Natural killer cell treated with Interleukin-12 subunit alpha and Interleukin-12 subunit beta and Interleukin-15 and Interleukin-18, amount 100 ng/mL, for 72 hours (primary cell): ENCODE measurements around the gene PCSK4. TPM values are rescaled to one million over a fixed set of nuclear protein-coding genes. Genes with fewer than 3 reads are reported as not detected.
A peak's percentile ranks its signal among the peaks of the same experiment; 100 is the strongest.

Experiments used
- ATAC-seq, 2 donors: fragments of 150-1000 bp; cut with Tn5 transposase in 1 of 2; sonication (Bioruptor Pico), chemical (Tn5 transposase) in 1 of 2; 2 replicates each; pipeline ENCODE4 v1.10.0; 2021
- DNase-seq: peaks from one replicate; pipeline ENCODE4 v3.0.0; 2022; ENCODE audit warnings: low spot score
- H3K27ac Mint-ChIP-seq, 2 donors: 1 replicate in 1 of 2; 2 replicates in 1 of 2; pipeline ENCODE4 v1.8.0; 2022; ENCODE audit warnings: mixed read lengths in 2 of 2, mild to moderate bottlenecking in 1 of 2, moderate library complexity in 1 of 2
- H3K27me3 Mint-ChIP-seq, 2 donors: 1 replicate in 1 of 2; 2 replicates in 1 of 2; pipeline ENCODE4 v1.8.0; 2022; ENCODE audit warnings: mixed read lengths in 2 of 2
- H3K36me3 Mint-ChIP-seq: one replicate; pipeline ENCODE4 v1.8.0; 2022; ENCODE audit warnings: mixed read lengths
- H3K4me1 Mint-ChIP-seq, 2 donors: 1 replicate in 1 of 2; 2 replicates in 1 of 2; pipeline ENCODE4 v1.8.0; 2022; ENCODE audit warnings: low read depth in 2 of 2, mixed read lengths in 2 of 2, mild to moderate bottlenecking in 1 of 2
- H3K4me3 Mint-ChIP-seq: one replicate; pipeline ENCODE4 v1.8.0; 2022; ENCODE audit warnings: mixed read lengths
- H3K9me3 Mint-ChIP-seq: 2 replicates; pipeline ENCODE4 v1.8.0; 2022; ENCODE audit warnings: mixed read lengths
- total RNA-seq, 2 donors: library from RNA; stranded (reverse); gene quantifications; one replicate each; pipeline ENCODE4 v1.2.3, GENCODE V29; 2022

The PCSK4 gene
- total RNA-seq, 2 donors from 2014 or later: 1.2 to 2.3 TPM

- Mint-ChIP-seq H3K36me3 (no peaks in the 10 kb centered on the region), H3K27me3 (no peaks in the 10 kb centered on the region), H3K9me3 (no peaks in the 10 kb centered on the region), H3K4me3 (peak overlapping the region; percentile 70), H3K4me1 (peaks cover 0 to 11% of the 10 kb centered on the region in 2 donors), H3K27ac (no peak overlapping the region)
- DNase-seq (no peak), ATAC-seq (no peak)
Measured at GRCh38 chr19:1470055-1470304, 20.2 kb downstream of the PCSK4 start.

- H3K27ac Mint-ChIP-seq: no peak overlapping the region
- peak overlapping the region; percentile 70 for H3K4me3 Mint-ChIP-seq
- no peaks in the 10 kb centered on the region for H3K27me3 Mint-ChIP-seq
- ATAC-seq (peak; percentile 49 to 55), DNase-seq (no peak)
- peaks cover 0 to 11% of the 10 kb centered on the region in 2 donors for H3K4me1 Mint-ChIP-seq
- H3K9me3 Mint-ChIP-seq: no peaks in the 10 kb centered on the region
- H3K36me3 Mint-ChIP-seq: no peaks in the 10 kb centered on the region
Measured at GRCh38 chr19:1469255-1470054, 20.7 kb downstream of the PCSK4 start.

- peak in 1 of 2 donors; percentile 1 for ATAC-seq
- no peak overlapping the region for H3K4me3 Mint-ChIP-seq
- no peak for DNase-seq
- no peaks in the 10 kb centered on the region for H3K9me3 Mint-ChIP-seq
- no peaks in the 10 kb centered on the region for H3K27me3 Mint-ChIP-seq
- H3K4me1 Mint-ChIP-seq: peaks cover 0 to 11% of the 10 kb centered on the region in 2 donors
- H3K27ac Mint-ChIP-seq: no peak overlapping the region
- no peaks in the 10 kb centered on the region for H3K36me3 Mint-ChIP-seq
Measured at GRCh38 chr19:1468821-1469254, 21.3 kb downstream of the PCSK4 start.

GRCh38 chr19:1468274-1468820 is 21.8 kb downstream of the PCSK4 start:
- H3K4me3 Mint-ChIP-seq: no peak overlapping the region
- peaks cover 0 to 10% of the 10 kb centered on the region in 2 donors for H3K4me1 Mint-ChIP-seq
- H3K27ac Mint-ChIP-seq: no peak overlapping the region
- H3K36me3 Mint-ChIP-seq: no peaks in the 10 kb centered on the region
- ATAC-seq (no peak), DNase-seq (no peak)
- H3K27me3 Mint-ChIP-seq: no peaks in the 10 kb centered on the region
- no peaks in the 10 kb centered on the region for H3K9me3 Mint-ChIP-seq

- Mint-ChIP-seq H3K4me1 (peaks cover 0 to 5% of the 10 kb centered on the region in 2 donors), H3K4me3 (no peak overlapping the region), H3K27me3 (no peaks in the 10 kb centered on the region), H3K9me3 (no peaks in the 10 kb centered on the region), H3K36me3 (no peaks in the 10 kb centered on the region), H3K27ac (no peak overlapping the region)
- DNase-seq (no peak), ATAC-seq (no peak)
Measured at GRCh38 chr19:1467490-1468273, 22.5 kb downstream of the PCSK4 start.

GRCh38 chr19:1467215-1467489 is 23.0 kb downstream of the PCSK4 start:
- H3K27me3 Mint-ChIP-seq: no peaks in the 10 kb centered on the region
- ATAC-seq (no peak), DNase-seq (no peak)

GRCh38 chr19:1466461-1467214 is 23.5 kb downstream of the PCSK4 start:
- no peak for ATAC-seq
- no peak for DNase-seq
- Mint-ChIP-seq H3K4me1 (peaks cover 0 to 3% of the 10 kb centered on the region in 2 donors), H3K27me3 (no peaks in the 10 kb centered on the region), H3K4me3 (no peak overlapping the region), H3K27ac (no peak overlapping the region), H3K36me3 (no peaks in the 10 kb centered on the region), H3K9me3 (no peaks in the 10 kb centered on the region)

More at GRCh38 chr19:1467215-1467489, 23.0 kb downstream of the PCSK4 start:
- H3K27ac Mint-ChIP-seq: no peak overlapping the region
- H3K9me3 Mint-ChIP-seq: no peaks in the 10 kb centered on the region
- no peak overlapping the region for H3K4me3 Mint-ChIP-seq
- H3K36me3 Mint-ChIP-seq: no peaks in the 10 kb centered on the region
- H3K4me1 Mint-ChIP-seq: peaks cover 0 to 5% of the 10 kb centered on the region in 2 donors

- no peak for DNase-seq
- Mint-ChIP-seq H3K4me1 (peaks cover 0 to 3% of the 10 kb centered on the region in 2 donors), H3K4me3 (no peak overlapping the region), H3K27me3 (no peaks in the 10 kb centered on the region), H3K27ac (no peak overlapping the region), H3K9me3 (no peaks in the 10 kb centered on the region), H3K36me3 (no peaks in the 10 kb centered on the region)
- ATAC-seq: no peak
Measured at GRCh38 chr19:1466018-1466460, 24.1 kb downstream of the PCSK4 start.

GRCh38 chr19:1465191-1466016 is 24.7 kb downstream of the PCSK4 start:
- Mint-ChIP-seq H3K4me3 (no peak overlapping the region), H3K36me3 (no peaks in the 10 kb centered on the region), H3K27ac (no peak overlapping the region), H3K9me3 (no peaks in the 10 kb centered on the region), H3K27me3 (no peaks in the 10 kb centered on the region), H3K4me1 (peaks cover 0 to 3% of the 10 kb centered on the region in 2 donors)
- no peak for DNase-seq
- peak; percentile 50 to 68 for ATAC-seq

GRCh38 chr19:1461862-1462261 is 28.3 kb downstream of the PCSK4 start:
- Mint-ChIP-seq H3K36me3 (no peaks in the 10 kb centered on the region), H3K27me3 (peaks cover 0 to 4% of the 10 kb centered on the region in 2 donors), H3K4me3 (no peak overlapping the region), H3K9me3 (no peaks in the 10 kb centered on the region), H3K27ac (no peak overlapping the region), H3K4me1 (no peaks in the 10 kb centered on the region)
- ATAC-seq (no peak), DNase-seq (no peak)

GRCh38 chr19:1460033-1460995 is 29.8 kb downstream of the PCSK4 start:
- ATAC-seq: no peak
- DNase-seq: no peak
- no peaks in the 10 kb centered on the region for H3K9me3 Mint-ChIP-seq
- peaks cover 0 to 9% of the 10 kb centered on the region in 2 donors for H3K27me3 Mint-ChIP-seq
- peaks cover 0 to 5% of the 10 kb centered on the region in 2 donors for H3K4me1 Mint-ChIP-seq
- no peak overlapping the region for H3K27ac Mint-ChIP-seq
- no peak overlapping the region for H3K4me3 Mint-ChIP-seq
- H3K36me3 Mint-ChIP-seq: no peaks in the 10 kb centered on the region

- peaks cover 0 to 11% of the 10 kb centered on the region in 2 donors for H3K27me3 Mint-ChIP-seq
- peaks cover 0 to 5% of the 10 kb centered on the region in 2 donors for H3K4me1 Mint-ChIP-seq
- H3K27ac Mint-ChIP-seq: no peak overlapping the region
- DNase-seq (no peak), ATAC-seq (no peak)
- no peak overlapping the region for H3K4me3 Mint-ChIP-seq
- no peaks in the 10 kb centered on the region for H3K9me3 Mint-ChIP-seq
- no peaks in the 10 kb centered on the region for H3K36me3 Mint-ChIP-seq
Measured at GRCh38 chr19:1459479-1459878, 30.7 kb downstream of the PCSK4 start.
